NCI-H2029 treated with DMSO at 0.1 percent for 48 hours (cell line): Measurements from ENCODE around the gene AIDA.
"Not testable (repeated sequence)": the region's sequence is repeated elsewhere in the genome, so short reads cannot be mapped to it uniquely, and the experiment has no call there.

Experiments
- DNase-seq: peaks from one replicate; lab custom pipeline; 2025; lab: John Stamatoyannopoulos, UW

The AIDA gene

DNA sequence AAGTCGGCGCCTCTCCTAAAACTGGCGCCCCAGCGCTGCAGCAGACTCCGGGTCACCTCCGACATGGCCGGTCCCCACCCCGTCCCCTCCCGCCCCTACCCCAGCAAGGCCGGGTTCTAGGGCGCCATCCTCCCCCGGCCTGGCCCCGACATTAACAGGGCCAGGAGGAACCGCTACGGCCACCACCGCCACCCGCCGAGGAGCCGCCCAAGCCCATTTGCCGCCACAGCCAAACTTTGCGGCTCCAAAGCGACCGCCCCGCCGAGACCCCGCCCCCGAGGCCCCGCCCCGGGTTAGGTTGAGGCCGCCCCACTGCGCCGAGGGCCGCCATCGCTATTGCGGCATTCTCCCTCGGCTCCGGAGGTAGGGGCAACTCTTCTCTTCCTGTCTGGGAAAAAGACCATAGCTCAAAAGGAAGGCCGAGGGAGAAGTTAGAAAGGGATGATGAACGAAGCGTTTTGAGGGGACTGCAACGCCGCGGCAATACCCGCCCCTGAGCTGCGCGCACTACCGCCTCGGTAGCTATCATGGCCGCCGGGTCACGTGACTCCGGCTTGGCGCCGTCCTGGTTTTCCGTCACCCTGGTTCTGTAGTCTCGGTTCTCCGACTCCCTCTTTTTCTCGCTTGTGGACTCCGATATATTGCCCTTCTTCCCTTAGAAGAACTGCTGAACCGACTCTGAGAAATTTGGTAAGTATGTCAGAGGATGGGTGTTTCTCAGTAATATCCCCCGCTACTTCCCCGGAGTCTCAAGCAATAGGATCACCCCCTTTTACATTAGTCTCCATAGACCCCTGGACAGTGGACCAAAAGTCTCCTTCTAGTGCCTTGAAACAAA, at the start of gene AIDA, which contains the start of gene BROX:
Gene AIDA (minus strand): TSS at position 239 of the 838 bp plus-strand sequence. CDS start 174 bp downstream, at position 65.
Gene BROX (plus strand): TSS at position 312 of the 838 bp plus-strand sequence. CDS start 3,136 bp downstream, outside the sequence.
- DNase-seq, result peak; percentile 85

- DNase-seq, result no peak
Observed at GRCh38 chr1:222761083-222761482, 48.8 kb upstream of the AIDA start.

DNA sequence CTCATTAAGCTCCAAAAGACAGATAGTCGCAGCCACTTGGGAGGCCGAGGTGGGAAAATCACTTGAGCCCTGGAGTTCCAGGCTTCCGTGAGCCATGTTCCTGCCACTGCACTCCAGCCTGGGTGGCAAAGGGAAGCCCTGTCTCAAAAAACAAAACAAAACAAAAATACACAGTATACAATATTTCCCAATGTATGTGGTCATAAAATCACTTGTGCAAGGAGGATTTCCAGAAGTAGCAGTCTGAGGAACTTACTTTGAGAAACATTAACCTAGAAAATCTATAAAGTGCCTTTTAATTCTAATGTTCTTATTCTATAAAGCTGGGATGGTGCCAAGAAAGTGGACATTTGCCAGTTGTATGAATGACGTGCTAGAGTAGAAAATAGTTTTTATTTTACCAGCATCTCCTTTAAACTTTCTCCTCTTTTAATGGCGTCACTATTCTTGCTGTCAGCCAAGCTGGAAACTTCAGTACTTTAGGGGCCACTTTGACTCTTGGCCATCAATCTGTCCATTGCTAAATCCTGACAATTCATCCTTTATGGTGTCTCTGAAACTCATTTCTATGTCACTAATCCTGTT, 47.3 kb upstream of the AIDA start:
- DNase-seq, result no peak

DNA sequence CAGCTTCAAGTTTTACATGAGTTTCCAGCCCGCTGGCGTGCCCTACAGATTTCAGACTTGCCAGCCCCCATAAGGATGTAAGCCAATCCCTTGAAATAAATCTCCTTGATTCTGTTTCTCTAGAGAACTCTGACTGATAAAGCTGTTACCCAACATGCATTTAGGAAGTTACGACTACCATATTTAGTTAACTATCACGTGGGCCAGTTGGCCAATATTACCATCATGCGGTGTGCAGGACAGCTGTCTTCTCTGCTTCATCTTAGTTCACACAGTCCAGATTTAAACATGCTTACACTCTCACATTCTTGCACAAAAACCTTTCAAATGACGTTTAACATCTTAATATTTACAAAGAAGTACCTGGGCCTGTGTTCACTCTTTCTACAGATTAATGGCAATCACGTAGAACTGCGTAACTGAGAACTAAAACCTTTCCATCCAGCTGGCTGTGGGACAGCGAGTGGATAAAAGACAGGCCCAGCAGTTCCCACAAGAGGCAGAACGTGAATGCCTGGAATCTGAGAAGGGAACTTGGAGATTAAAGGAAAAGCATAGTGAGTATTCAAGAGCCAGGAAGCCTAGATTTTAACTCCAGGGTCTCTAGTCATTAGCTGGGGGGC, 45.5 kb upstream of the AIDA start:
- no peak for DNase-seq

DNA sequence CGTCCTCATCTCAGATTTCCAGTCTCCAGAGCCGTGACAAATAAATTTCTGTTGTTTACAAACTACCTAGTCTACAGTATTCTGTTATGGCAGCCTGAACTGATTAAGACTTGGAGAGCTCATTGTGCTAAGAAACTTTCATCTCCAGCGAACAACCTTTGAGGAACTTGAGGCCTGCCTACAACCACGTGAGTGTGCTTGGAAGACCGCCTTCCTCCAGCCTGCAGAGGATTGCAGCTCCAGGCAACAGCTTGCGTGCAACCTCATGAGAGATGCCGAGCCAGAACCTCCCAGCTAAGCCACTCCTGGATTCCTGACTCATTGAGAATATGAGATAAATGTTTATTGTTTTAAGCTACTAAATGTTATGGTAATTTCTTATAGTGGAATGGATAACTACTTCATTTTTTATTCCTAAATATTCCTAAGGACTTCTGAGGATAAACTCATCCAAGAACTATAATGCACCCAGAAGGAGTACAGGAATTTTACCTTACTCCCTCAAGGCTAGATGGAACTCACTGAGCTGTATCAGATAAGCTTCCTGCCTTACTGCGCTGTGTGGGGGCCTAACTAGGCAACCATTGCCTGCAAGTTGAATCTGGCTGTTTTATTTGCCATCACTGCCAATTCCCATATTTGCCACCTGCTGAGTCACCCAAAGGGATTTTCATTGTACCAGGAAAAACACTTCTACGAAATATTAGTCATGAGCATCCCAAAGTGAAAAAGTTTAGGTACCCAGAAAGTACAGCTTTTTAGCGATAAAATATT, 42.3 kb upstream of the AIDA start:
- DNase-seq, result no peak

DNA sequence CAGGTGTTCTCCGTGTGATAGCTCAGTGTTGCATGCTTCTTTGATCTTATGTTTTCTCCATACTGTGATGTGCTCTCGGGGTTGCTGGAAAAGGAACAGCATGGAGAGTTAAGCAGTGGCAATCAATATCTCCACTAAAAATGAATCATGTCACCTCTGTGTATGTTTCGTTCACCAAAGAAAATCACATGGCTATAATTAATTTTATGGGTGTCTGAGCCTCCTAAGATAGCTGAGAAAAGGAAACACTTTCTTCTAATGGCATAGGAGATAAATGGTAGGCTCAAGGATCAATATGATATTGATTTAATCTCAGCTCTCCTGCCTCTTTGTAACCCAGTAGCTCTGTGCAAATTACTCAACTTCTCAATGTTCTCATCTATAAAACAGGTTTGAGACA, 39.0 kb upstream of the AIDA start:
- DNase-seq, result no peak

DNA sequence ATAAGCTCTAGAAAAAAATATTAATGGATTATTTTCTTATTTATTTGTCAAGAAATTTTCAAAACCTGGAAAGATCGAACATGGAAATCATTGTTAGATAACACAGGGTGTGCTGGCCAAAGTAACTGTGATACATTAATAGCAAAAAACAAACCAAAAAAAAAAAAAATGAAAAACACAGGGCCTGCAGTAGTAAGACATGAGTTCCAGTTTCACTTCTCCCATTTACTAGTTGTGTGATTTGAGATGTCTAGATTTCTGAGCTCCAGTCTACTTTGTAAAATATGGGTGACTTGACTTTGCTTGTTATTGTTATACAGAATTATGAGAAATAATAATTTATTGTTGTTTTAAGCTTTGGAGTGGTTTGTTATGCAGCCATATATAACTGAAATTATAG, 38.4 kb upstream of the AIDA start:
- no peak for DNase-seq

GRCh38 chr1:222749927-222750326, 37.6 kb upstream of the AIDA start:
- no peak for DNase-seq

- DNase-seq, result not testable (repeated sequence)
Observed at GRCh38 chr1:222741630-222742457, 29.6 kb upstream of the AIDA start.

GRCh38 chr1:222739929-222740328, 27.6 kb upstream of the AIDA start:
- no peak for DNase-seq

- no peak for DNase-seq
Observed at GRCh38 chr1:222739465-222739864, 27.2 kb upstream of the AIDA start.

- no peak for DNase-seq
Observed at GRCh38 chr1:222736972-222737371, 24.7 kb upstream of the AIDA start, which contains the start of gene FAM177B. Gene FAM177B (plus strand): TSS chr1:222737202. CDS start chr1:222746546, 9,344 bp downstream.

- DNase-seq, result no peak
Observed at GRCh38 chr1:222736470-222736869, 24.2 kb upstream of the AIDA start.

DNA sequence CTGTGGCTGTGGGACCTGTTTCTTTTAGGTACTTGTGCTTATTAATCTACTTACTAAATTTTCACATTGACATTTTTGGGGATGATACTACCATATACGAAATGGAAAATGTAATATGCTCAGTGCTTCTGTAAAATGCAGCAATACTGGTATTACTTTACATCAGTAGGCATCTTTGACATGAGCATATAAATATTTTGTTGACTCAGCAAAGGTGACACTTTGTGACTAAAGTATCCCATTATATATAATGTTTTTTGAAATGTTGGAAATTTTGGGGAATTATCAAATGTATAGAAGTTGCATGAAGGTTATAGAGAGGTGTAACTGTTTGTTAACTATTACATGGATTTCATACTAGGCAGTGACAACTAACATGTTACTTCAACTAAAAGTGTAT, 22.4 kb upstream of the AIDA start:
- DNase-seq, result no peak

DNA sequence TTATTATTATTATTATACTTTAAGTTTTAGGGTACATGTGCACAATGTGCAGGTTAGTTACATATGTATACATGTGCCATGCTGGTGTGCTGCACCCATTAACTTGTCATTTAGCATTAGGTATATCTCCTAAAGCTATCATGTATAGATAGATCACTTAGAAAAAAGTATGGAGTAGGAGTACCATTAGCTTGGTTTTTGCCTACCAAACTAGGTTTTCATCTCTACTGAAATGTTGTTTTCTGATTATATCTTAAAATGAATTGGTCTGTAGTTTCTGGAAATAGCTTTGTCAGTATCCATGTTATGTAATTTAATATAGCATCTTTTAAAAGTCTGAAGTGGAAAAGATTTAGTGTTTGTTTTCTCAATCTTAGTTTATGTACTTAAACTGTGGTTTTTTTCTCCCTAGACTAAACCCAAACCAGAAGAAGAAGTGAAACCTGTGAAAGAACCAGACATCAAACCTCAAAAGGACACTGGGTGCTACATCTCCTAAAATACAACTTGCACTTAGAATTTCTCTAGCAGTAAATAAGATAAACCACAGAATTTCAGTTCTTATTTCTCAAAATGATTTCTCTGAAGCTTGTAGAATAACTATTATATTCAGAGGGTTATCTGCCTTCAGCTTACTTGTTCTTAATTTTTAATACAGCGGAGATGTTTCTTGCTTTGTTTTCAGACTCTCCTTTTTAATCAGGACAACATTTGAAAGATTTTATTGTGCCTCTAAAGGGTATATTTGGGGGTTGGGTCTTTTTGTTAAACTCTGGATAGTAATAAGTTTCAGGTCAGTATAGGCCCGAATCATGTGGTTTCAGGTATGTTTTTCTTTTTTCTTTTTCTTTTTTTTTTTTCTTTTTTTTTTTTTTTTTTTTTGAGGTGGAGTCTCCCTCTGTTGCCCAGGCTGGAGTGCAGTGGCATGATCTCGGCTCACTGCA, 20.2 kb upstream of the AIDA start:
- DNase-seq, result no peak

GRCh38 chr1:222730866-222731265, 18.6 kb upstream of the AIDA start:
- DNase-seq, result no peak

- DNase-seq, result no peak
Observed at GRCh38 chr1:222728746-222729145, 16.5 kb upstream of the AIDA start.

- no peak for DNase-seq
Observed at GRCh38 chr1:222716393-222716792, 4.1 kb upstream of the AIDA start.

DNA sequence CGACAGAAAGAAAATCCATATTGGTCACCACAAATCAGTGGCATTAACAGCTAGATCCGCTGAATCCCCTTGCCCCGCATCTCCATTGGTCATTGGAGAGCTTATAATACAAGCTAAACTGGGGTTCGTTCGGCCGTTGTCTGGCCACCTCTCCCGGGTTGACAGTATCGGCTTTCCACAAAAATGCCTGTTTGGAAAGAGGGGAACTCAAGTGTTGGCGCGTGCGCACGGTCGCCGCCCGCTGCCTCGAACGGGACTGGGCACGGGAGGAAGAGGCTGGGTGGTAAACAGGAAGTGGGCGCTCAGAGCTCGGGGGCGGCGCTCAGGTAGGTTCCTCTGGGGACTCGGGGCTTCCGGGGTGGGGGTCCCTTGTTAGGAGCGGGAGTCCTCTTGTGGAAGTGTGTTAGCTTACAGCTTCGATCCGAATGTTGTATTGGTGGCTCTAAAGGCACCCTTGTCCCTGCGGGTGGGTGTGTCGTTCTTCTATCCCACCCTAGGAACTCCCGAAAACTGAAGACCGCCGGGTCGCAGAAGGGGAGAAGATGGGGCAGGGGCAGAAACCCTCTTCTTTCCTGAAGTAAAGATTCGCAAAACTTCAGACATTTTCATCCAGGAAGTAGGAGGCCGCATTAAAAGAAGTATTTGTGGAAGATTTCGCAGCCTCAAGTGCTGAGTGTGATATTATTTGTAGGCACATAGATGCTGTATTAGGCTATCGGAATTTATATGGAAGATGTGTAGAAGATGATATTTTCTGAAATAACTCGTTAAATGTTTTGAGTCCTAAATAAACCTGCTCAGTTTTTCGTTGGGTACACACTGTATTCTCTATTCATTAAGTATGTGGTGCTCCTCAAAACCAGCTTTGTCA, 1.0 kb upstream of the AIDA start:
- peak; percentile 72 for DNase-seq
